Measurements from ENCODE around the gene KBTBD7.

GRCh38 chr13:41193469-41193868 lies 900 bp downstream of the KBTBD7 start:
- no peak for TF ChIP-seq POLR2A (IDR thresholded peaks at IDR 0.05)
- TF ChIP-seq, protein P1, sequence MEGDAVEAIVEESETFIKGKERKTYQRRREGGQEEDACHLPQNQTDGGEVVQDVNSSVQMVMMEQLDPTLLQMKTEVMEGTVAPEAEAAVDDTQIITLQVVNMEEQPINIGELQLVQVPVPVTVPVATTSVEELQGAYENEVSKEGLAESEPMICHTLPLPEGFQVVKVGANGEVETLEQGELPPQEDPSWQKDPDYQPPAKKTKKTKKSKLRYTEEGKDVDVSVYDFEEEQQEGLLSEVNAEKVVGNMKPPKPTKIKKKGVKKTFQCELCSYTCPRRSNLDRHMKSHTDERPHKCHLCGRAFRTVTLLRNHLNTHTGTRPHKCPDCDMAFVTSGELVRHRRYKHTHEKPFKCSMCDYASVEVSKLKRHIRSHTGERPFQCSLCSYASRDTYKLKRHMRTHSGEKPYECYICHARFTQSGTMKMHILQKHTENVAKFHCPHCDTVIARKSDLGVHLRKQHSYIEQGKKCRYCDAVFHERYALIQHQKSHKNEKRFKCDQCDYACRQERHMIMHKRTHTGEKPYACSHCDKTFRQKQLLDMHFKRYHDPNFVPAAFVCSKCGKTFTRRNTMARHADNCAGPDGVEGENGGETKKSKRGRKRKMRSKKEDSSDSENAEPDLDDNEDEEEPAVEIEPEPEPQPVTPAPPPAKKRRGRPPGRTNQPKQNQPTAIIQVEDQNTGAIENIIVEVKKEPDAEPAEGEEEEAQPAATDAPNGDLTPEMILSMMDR (IDR thresholded peaks at IDR 0.05): no peak
